GM21447 (cell line): ENCODE data around the gene EHD1.
A peak's percentile ranks its signal among the peaks of the same experiment; 100 is the strongest.

ENCODE experiments used
- ATAC-seq: cut with Tn5 transposase; IDR thresholded peaks from one replicate; pipeline ENCODE4 v1.9.1; 2021; ENCODE audit not compliant: unreplicated experiment

The EHD1 gene

DNA sequence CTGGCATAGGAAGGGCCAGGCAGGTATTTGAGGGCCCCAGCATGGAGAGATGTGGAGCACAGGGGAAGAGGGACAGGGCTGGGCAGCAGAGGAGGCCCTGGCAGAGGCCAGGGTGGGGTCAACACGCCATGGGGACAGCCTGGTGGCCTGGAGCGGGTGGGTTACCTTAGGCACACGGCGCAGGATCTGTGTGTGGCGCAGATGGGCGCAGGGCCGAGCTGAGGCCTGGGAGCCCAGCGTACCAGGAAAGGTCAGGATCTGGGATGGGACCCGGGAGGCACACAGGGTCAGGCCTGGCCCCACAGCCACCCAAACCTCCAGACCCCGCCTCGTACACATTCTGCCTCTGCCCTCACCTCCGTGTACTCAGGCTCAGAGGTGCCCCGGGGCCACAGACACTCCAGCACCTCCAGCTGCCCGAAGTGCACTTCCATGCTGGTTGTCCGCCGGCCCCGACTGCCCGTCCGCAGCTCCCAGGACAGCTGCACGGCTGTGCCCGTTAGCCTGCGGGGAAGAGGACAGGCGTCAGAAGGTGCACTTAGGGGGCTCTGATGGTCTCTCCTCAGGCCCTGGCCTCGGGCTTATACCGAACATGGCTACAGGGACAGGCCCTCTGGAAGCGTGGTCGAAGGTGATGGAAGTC lies 32.2 kb upstream of the EHD1 start:
- ATAC-seq, result no peak

DNA sequence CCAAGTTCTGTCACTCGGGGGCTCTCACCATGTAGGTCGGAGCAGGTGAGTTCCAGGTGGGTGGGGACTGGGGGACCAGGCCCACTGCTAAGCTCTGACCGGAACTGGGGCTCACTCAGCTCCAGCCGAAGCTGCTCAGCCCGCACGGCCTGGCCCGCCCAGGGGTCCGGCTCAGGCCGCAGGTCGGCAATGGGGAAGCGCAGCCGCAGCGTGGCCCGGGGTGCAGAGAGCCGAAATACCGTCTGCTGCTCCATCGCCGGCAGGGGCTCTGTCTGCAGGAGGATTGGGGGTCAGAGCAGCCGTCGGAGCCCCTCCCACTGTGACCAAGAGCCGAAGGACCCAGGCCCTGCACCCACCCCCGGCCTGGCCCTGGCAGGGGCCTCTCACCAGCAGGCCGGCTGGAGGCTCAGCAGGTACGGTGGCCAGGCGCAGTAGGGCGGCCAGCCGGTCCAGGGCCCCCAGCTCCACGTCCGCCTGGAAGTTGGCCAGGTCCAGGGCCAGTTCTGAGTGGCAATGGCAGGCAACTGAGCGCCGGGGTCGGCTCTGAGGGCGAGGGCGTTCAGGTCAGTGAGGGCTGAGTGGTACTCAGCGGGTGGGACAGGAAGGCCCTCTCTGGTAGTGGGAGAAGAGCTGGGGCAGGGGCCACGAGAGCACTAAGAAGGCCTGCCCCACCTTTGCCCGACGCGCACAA lies 31.4 kb upstream of the EHD1 start:
- ATAC-seq, result no peak

DNA sequence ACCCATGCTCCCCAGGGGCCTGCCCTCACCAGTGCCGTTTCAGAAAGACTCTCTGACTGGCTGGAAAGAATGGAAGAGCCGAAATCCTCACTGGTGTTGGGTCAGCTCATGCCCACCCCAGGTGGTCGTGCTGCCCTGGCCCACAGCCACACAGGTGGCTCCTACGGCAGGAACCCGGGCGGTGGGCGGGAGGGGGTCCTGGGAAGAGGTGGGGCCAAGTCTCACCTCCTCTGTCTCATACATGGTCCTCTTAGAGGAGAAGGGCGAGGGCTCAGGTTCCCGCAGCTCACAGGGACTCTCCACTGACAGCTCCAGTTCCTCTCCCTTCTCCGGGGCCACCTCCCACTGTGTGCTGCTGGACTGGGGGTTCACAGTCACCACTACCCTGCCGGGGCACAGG lies 30.3 kb upstream of the EHD1 start:
- ATAC-seq, result no peak

DNA sequence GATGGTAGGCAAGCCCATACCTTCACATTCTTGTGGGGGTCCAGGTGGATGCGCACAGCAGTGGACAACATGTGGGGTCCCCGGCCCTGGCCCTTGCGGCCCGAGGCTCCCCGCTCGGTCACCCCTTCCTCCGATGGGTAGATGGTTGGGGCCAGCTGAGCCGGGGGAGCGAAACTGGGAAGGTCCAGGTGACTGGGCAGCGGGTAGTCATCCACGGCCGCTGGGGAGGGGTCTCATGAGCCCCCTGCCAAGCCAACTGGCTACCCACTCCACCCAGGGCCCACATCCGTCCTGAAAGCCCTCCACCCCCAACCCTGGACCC lies 27.9 kb upstream of the EHD1 start:
- ATAC-seq, result no peak

DNA sequence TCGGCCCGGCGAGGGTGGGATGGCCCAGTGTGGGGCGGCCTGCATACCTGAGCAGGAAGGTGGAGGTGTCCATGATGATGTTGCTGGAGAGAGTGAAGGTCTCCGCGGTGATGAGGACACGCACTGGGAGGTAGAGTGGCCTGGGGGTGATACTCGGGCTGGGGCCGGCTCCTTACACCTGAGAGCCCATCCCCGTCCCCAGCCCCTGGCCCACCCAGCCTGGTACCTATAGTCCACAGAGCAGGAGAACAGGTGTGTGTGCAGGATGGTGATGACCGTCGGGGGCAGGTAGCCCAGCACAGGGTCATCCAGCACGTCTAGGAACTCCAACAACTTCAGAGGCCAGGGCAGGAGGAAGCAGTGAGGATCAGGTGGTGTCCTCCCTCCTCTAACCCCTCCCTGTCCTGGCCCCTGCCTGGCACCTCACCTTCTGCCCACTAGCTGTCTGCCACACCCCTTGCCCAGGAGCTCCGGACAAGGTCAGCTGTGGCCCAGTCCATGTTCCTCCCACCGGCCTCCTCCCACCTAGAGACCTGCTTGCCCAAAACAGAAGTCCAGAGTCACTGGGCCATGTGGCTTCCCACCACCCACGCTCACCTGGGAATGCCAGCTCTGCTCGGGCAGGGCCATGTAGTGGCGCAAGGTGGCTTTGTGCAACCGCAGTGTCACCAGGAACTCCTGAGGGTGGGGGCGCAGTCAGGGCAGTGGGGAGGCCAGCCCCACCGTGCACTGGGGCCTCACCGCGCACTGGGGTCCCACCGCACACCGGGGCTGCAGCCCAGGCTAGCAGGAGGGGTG lies 27.3 kb upstream of the EHD1 start:
- ATAC-seq, result no peak

DNA sequence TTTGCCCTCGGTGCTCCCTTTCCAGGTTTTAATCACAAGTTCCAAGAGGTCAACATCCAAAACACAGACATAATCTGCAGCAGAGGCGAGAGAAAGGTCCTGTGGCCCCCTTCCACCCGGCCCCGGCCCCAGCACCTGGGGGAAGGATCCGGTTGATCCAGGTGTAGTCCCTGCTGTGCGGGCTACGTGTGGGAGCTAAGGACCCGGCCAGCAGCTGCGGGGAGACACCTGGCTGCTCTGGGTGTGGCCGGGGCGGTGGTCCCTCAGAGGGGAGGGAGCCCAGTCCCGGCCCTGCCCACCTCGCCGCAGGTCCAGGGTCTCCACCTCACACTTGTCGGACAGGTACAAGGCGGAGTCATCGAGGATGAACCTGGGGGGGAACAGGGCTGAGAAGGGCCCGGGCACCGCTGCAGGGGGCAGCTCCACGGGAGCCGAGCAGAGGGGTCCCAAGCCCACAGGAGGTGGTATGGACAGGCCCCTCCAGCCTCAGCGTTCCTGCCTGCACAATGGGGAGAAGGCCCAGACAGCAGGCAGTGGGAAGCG lies 24.9 kb upstream of the EHD1 start:
- no peak for ATAC-seq

DNA sequence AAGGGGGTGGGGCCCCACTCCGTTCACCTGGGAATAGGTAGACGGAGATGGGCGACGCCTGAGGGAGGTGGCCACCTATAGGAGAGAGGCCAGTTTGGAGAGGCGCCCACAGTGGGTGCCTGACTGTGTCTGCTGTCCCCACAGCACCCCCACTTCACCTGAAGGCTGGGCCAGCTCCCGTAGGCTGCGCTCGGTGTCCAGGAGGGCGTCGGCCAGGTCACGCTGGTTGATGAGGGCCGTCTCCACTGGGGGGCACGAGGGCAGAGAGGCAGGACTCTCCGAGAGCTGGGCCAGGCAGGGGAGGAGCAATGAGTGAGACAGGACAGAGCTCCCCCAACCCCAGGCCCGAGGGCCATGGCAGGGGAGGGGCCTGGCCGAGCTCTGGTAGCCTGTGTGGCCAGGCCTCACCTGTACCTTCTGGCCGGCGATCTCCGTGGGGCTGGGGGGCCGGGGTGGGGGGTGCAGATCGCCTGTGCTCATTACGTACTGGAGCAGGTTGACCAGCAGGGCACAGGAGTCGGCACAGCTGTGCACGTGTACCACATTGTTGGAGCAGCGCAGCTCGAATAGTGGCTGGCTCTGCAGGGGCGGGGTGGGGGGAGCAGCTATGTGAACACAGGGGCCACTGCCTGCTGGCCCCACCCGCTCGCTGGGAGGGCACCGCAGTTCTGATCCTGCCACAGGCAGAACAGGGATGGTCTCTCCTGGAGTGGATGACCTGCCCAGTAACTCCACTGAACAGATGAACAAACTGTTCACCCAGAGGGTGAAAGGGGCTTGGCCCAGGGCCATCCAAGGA lies 23.9 kb upstream of the EHD1 start:
- no peak for ATAC-seq

DNA sequence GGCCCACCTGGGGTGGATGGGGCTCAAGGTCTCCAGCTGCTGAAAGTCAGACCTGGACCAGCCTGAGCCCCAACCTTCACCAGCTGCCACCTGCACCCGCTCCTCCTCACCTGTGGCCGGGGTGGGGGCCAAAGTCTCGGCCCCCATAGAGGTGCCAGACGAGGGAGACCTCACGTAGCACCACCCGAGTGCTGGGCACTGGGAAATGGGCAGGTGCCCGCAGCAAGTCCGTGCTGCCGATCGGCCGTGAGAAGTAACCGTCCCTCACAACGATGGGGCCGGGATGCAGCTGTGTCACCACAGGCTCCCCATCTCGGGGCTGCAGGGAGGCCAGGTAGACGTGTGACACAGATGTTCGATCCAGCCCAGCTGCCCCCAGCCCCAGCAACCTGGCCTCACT lies 22.4 kb upstream of the EHD1 start:
- ATAC-seq, result no peak

DNA sequence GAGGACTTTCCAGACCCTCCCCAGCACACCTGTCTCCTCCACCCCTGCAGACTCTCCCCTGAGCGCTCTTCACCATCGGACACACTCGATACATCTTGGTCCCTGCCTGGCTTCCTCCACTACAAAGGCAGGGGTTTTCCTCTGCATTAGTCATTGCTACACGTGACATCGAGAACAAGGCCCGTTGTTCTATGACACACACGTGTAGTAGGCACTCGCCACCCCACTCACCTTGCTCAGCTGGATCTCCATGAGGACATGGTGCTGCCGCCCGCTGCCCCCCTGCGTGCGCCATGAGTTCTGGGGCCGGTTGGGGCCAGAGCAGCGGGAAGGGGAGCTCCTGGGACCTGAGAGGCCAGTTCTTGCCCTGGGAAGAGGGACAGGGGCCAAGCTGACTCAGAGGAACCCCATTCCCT lies 21.9 kb upstream of the EHD1 start:
- no peak for ATAC-seq

DNA sequence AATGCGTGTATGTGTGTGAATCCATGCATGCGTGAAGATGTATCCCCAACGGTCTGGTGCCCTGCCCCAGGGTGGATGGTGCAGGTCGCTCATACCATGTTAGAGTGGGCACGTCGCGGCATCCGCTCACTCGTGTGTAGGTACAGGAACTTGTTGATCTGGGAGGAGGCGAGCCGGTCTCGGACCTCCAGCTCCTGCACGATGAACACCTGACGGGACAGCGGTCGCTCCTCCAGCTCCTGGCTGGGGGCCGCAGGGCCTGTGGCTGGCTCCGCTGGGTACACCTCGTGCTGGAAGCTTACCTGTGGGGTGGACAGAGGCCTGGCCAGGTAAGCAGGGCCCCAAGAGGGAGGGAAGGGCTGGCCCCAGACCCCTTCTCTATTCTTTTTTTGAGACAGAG lies 20.1 kb upstream of the EHD1 start:
- no peak for ATAC-seq

DNA sequence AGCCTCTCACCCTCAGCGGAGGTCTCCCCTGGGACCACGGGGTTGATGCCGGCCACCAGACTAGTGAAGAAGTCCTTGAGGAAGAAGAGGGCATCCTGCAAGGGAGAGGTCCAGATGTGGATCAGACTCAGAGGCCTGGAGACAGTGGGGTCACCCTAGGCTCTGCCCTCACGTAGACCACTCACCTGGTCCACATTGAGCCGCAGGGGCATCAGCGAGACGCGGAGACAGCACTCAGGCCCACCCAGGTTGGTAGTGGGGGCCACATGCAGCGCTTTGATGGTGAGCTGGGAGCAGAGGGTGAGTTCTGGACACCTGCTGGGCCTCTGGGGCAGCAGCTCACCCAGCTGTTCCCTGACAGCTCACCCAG lies 19.6 kb upstream of the EHD1 start:
- ATAC-seq, result no peak

DNA sequence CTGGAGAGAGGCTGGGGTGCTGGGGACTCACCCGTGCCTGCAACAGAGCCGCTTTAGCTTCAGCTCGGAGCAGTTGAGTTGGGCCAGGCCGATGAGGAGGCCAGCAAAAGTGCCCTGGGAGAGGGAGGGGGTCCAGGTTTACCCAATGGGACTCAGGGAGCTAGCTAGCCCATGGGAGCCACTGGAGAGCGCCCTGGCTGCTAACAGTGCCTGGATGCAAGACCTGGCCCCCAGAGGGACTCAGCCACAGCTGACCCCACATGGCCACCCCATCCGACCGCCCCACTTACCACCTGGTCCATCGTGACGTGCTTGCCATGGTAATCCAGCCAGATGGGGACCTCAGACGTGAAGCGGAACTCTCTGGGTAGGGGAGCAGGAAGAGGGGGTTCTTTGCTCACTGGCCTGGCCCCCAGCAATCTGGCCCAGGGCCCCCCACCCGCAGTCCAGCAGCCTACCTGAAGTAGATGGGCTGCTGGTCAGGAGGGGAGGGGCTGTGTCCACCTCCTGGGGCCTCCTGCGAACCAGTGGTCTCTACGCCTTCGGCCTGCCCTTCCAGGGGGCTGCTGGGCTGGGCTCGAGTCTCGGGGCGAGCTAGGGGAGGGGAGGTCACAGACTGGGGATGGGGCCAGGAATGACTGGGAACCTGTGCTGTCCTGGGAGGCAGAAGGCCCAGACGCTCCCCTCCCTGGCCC lies 19.1 kb upstream of the EHD1 start:
- no peak for ATAC-seq

DNA sequence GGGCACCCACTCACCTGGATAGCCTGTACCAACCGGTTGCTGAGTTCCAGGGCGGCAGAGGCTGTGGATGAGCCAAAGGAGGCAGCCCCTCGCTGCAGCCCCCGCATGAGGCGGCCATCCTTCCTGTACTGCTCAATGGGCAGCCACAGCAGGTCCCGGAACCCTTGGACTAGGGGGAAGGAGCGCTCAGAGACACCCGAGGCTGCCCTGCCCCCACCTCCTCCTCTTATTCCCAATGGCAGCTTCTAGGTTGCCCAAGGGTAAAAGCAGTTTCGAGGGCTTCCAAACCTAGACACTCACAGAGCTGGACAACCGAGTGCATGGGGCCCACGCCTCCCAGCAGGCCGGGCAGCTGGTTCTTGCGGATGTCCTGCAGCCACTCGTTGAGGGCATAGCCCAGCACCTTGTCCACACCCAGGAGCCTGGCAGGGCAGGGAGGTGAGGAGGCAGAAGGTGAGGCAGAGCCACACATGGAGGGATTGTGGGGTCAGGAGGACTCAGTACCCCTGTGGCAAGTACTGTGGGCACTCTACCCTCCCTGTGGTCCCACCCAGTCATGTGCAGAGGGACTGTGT lies 18.1 kb upstream of the EHD1 start:
- ATAC-seq, result no peak

DNA sequence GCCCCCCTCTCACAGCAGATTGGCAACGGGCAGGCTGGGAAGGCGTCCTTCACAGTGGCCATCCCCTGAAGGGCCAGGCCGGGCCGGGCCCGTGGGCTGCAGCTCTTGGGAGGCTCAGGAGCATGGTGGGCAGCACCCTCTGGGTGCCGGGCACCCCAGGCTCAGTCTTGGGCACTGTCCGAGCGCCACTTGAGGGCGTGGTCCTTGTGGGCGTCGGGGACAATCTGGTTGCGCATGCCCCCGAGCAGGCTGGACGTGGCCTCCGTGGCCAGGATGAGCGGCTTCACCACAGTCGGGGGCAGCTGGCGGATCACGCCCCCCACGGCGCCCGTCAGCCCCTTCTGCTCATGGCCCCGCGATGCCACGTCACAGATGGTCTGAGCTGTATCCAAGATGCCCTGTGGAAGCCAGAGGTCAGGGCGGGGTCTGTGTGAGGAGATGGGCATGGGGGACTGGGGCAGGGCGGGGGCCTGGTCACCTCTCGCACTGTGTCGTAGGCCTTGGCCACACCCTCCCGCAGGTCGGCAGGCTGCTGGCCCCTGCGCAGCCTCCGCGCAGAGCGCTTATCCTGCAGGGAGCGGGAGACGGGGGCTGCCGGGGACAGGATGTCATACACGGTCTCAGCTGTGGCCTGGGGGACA lies 16.5 kb upstream of the EHD1 start:
- ATAC-seq, result no peak

DNA sequence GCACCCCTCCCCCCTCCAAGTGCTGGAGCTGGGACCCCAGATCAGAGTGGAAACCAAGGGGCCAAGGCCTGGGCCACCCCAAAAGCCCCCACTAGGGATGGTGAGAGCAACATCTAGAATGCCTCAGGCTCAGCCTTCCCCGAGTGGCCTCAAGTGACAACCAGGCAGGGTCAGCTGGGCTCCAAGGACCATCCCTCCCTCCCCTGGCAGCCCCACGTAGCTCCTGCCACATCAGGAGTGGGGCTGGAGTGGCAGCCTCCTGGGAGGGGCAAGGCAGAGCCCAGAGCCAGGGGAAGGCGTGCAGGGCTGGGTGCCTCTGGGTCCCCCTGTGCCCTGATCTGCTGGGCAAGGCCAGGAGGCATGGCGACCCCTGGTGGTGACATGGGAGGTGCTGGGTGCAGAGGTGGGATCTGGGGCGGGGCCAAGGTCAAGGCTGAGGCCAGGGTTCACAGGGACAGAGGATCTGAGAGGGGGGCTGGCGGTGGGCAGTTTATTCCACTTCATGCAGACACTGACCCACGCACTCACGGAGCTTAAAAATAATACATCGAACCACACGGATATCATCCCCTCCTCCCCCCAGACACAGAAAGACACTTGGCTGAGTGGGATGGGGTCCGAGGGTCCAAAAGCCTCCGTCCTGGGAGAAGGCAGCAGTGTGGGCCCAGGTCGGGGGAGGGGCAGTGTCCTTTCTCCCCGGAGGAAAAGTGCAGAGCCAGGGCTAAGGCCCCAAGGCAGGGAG lies 15.8 kb upstream of the EHD1 start:
- ATAC-seq, result peak; percentile 80

DNA sequence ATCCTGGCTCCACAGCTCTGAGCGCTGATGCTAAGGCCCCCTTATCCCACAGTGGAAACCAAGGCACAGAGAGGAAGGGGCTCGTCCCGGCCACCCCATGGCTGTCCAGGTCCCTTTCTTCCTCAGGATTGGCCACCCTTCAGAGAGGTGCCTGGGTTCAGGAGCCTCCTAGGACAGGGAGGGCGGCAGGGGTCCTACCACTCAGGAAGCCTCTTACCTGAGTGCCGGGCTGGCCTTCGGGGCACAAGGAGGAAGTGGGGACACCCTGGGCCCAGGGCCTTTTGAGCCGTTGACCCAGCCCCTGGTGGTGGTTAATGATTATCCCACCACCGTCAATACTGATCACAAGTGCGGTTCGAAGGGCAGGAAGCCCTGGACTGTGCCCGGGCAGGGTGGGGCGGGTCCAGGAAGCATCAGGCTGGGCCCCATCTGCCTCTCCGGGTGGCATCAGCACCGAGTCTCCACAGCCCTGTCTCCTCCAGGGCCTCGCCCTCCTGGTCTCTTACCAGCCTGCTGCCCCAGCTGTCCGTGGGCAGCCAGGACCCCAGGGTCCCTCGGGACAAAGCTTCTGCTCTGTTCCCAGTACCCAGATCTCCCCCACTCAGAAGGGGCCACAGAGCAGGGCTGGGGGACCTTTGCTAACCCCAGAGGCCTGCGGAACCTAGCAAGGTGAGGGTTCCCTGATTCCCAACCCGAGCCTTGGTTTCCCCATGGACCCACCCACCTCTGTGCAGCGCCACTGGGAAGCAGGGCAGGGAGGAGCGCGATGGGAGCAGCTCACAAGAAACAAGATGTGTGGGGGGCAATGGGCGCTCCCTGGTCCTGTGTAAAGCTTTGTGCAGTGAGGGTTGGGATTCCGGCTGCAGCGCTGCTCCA lies 15.0 kb upstream of the EHD1 start:
- no peak for ATAC-seq

DNA sequence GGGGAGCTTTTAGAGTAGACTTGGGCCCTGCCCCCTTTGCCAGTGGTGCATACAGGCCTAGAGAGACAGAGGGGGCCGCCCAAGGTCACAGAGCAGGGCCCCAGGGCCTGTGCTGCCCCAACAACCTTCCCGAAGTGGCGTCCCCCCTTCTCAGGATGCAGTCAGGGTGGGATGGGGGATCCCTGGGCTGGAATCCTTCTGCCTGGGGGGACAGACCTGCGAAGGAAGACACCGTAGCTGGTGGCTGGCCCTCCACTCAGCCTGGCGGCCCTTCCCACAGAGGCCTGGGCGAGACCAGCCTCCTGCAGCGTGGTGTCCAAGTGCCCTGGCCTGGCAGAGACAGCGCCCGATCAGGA lies 14.4 kb upstream of the EHD1 start:
- no peak for ATAC-seq

DNA sequence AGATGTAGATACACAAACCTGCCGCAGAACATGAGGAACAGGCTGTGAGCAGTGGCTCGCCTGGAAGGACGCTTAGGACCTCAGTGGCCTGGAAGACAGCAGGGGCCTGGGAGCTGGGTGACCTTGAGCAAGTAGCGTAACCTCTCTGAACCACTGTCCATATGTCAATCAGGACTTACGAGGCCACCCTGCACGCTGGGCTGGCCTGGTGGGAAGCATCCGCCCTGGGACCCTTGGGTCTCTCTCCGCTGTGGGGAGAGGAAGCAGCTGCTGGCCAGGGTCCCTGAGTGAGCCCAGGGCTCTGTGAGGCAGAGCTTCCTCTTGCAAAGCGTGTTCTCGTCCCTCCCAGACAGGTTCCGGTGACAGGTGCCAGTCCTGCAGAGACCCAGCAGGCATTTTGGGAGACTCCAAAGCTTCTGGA lies 14.0 kb upstream of the EHD1 start:
- ATAC-seq, result no peak
